Right ventricle myocardium superior (tissue), 1 donor: ENCODE results near the gene EIF2A. TPM values are rescaled to one million over a fixed set of nuclear protein-coding genes. Genes with fewer than 3 reads are reported as not detected.
"Not testable (repeated sequence)": the region's sequence is repeated elsewhere in the genome, so short reads cannot be mapped to it uniquely, and the experiment has no call there.

Experiments used
- ATAC-seq: fragments of 200-7000 bp; cut with Tn5 transposase; one replicate; pipeline ENCODE4 v1.9.1; 2020; ENCODE audit warnings: mild to moderate bottlenecking; ENCODE audit not compliant: poor library complexity
- DNase-seq: peaks from one replicate; pipeline ENCODE4 v3.0.0-alpha.2; 2020
- intact Hi-C: fragments of 100-400 bp; cut with DNase I; formaldehyde crosslinking; loops from one replicate; pipeline ENCODE4 v1.11.2; 2022
- total RNA-seq: library from RNA; stranded (reverse); fragmentation: NEBNext Ultra II Directional; extraction: Animal tissue kit (Norgen Biotek cat#: 25700); gene quantifications from one replicate; pipeline ENCODE4 v1.2.1, GENCODE V29; 2021
- donor health status: DM: no; HTN: yes; CAD: no; lungs with severe emphysema.

The EIF2A gene
- total RNA-seq, 1 donor from 2014 or later = 67.6 TPM

DNA sequence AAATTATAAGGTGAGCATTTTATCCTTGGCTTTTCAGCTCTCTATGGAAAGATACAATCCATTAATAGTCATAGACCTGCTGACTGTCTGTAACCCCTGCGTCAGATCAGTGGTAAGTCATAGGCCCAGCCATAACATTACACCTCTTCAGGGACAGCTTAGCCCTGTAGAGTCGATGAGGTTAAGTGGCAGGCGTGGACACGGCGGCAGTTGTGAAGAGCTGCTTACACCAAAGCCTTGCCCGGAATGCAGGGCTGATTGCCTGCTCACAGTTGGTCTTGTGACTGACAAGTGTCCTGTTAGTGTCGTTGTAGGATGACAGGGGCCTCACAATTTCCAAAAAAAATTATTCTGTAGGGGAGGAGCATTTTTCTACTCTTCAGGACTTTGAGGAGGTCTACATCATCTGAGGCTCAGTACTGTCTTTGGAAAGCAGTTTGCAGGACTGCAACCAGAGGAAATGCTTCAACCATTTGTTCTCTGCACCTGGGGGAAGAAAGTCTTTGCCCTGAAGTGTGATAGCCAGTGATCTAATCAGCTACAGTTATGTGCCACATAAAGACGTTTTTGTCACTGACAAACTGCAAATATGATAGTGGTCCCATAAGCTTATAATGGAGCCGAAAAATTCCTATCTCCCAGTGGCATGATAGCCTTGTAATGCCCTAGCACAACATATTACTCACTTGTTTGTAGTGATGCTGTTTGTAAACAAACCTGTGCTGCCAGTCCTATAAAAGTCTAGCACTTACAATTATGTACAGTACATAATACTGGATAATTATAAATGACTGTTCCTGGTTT, 41.6 kb downstream of the EIF2A start:
- intact Hi-C loops = no loop called here
- peak; percentile 95 for ATAC-seq
- peak; percentile 68 for DNase-seq

DNA sequence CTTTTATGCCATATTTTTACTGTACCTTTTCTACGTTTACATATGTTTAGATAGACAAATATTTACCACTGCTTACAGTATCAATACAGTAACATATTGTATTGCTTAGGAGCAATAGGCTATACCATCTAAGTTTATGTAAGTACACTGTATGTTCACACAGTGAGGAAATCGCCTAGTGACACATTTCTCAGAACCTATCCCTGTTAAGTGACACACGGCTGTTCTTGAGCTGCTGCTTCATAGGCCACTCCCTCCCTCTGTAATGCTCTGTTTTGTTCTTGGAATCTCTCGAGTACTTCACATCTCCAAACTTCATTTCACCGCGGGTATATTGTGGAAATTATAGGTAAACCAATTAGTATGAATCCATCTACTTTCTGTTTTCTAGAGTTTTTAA, 43.2 kb downstream of the EIF2A start:
- intact Hi-C loops = no loop called here
- ATAC-seq = no peak
- DNase-seq = no peak

DNA sequence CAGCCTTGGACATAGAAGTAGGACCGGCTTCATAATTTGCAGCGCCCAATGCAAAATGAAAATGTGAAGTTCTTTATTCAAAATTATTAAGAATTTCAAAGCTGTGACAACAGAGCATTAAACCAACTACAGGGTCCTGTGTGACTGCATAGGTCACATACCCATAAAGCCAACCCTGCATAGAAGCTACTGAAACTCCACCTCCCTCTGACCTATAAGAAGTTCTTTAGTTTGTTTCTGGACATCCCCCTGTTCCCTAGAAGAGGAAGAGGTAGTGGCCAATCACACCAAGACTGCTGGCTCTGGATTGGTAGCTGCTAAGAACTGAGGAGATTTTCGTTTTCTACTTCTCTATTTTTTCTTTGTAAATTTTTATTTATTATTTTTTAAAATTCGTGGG, 47.6 kb downstream of the EIF2A start:
- intact Hi-C loops = no loop called here
- ATAC-seq = no peak
- DNase-seq = no peak

DNA sequence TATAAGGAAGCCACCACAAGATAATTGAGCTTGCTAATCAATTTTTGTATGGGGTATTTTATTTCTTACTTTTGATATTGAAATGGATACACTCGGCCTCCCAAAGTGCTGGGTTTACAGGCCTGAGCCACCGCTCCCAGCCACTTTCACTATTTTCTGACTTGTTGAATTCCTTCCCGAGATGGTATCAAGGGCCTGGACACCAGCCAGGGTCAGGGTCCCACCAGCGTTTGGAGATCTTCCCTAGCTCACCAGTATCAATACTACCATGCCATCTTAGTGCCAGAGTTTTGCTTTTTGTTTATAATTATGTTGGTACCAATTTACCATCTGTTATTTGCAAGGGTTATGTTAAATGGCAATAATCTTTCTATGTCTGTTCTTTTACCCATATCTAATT, 51.1 kb downstream of the EIF2A start:
- ATAC-seq (no peak), DNase-seq (no peak)
- intact Hi-C loops = no loop called here

DNA sequence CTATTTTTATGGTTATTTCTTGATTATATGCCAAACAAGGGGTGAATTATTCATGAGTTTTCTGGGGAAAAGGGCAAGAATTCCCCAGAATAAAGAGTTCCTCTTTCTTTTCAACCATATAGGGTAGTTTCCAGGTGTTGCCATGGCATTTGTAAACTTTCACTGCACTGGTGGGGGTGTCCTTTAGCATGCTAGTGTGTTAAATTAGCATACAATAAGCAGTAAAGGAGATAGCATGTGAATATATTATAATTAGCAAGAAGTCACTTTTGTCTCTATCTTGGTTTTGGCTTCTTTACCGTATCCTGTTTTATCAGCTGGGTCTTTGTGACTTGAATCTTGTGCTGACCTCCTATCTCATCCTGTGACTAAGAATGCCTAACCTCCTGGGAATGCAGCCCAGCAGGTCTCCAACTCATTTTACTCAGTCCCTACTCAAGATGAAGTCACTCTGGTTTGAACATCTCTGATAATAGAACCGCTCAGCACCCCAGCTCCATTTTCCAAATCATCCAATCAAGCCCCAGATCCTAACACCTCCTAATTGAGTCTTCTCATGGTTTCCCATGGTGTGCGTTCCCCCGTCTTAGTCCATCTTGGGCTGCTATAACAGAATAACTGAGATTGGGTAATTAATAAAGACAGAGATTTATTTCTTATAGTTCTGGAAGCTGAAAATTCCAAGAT, 53.2 kb downstream of the EIF2A start:
- DNase-seq (no peak), ATAC-seq (no peak)
- intact Hi-C loops = no loop called here

DNA sequence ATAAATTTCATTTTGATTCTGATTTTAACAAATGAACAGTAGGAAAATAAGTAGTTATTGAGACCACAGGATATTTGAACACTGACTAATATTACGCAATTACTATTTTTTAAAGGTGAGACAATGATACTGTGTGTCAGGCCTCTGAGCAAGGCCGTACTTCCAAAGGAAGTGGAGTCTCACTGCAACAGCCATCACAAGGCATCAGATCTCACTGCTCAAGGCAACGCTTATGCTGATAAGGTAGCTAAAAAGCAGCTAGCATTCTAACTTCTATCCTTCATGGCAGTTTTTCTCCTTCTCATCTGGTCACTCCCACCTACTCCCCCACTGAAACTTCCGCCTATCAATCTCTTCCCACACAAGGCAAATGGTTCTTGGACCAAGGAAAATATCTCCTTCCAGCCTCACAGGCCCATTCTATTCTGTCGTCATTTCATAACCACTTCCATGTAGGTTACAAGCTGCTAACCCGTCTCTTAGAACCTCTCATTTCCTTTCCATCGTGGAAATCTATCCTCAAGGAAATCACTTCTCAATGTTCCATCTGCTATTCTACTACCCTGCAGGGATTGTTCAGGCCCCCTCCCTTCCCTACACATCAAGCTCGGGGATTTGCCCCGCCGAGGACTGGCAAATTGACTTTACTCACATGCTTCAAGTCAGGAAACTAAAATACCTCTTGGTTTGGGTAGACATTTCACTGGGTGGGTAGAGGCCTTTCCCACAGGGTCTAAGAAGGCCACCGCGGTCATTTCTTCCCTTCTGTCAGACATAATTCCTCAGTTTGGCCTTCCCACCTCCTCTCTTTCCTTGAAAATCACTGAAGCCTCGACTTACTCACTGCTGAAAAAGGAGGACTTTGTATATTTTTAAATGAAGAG, 54.3 kb downstream of the EIF2A start:
- ATAC-seq, intact Hi-C loops, DNase-seq: not testable (repeated sequence)

DNA sequence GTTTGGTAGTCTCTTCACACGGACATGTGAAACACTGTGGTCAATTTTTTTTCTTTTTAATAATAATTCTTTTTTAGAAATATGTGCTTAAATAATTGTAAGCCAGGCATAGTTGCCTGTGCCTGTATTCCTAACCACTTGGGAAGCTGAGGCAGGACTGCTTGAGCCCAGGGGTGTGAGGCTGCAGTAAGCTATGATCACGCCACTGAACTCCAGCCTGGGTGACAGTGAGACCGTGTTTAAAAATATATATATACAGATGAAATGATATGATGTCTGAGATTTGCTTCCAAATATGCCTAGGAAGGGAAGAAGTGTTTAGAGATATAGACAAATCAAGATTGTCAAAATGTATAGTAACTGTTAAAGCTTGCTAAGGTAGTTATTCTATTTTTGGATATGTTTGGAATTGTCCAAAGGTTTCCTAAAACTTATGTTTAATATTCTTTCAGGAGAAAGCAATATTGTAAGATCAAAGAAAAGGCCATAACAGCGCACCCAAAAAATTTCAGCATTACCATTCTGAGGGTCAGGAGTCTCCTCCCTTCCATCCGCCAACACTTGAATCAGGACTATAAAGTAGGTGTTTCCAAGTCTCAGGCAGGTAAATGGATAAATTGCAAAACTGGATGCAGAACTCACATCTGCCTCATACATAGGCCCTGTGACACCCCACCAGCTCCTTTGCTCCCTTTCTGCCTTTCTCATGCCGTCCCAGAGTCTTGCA, 56.0 kb downstream of the EIF2A start:
- DNase-seq = no peak
- intact Hi-C loops = no loop called here
- peak; percentile 23 for ATAC-seq

DNA sequence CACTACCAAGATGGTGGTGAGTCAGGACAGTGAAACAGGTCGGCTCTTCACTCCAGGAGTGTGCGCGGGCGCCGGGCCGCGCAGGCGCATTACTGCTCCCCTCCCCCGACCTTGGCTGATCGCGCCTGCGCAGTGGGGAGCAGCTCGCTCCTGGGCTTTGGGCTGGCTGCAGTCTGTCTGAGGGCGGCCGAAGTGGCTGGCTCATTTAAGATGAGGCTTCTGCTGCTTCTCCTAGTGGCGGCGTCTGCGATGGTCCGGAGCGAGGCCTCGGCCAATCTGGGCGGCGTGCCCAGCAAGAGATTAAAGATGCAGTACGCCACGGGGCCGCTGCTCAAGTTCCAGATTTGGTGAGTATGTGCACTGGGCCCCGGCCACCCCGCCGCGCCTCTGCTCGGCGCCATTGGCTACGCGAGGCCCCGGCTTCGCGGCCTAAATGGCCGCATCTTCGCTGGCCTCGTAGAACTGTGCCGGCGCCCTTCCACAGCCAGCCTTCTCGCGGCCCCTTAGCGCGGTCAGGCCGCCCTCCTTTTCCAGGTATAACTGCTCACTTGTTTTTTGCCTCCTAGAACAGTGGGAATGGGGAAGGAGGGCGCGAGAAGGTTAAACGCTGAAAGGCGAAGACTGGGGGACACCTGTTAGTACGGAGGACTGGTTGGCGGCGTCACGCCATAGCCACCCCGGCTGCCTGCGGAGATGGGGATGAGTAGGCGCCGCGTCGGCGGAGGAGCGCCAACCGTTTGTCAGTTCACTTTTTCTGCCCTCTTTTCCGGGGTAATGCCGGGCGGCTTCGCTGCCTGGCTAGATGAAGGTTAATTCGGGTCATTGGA, 56.8 kb downstream of the EIF2A start, which contains the start of gene SELENOT:
Gene SELENOT, plus strand, starts transcription at position 169 of the 827 bp plus-strand sequence. Its CDS starts 42 bp downstream, at position 211.
- peak; percentile 97 for ATAC-seq
- intact Hi-C loops = no loop called here

DNA sequence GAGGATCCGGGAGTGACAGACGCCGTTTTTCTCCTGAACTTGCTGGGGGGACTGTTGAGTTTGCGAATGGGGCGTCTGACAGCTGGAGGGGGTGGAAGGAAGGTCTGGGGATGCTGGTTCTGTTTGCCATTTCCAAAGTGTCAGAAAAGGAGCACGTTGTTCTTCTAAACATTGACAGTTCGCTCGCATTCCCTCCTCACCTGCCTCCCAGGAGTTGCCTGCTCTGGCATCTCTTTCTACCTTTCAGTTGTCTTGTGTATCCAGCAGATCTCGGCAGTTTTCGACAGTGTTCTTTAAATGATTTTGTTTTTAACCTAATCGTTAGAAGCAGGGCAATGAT, 57.4 kb downstream of the EIF2A start:
- no peak for DNase-seq
- intact Hi-C loops = no loop called here
- ATAC-seq = no peak

More for the DNA sequence above, 56.8 kb downstream of the EIF2A start, which contains the start of gene SELENOT:
- peak; percentile 97 for DNase-seq

DNA sequence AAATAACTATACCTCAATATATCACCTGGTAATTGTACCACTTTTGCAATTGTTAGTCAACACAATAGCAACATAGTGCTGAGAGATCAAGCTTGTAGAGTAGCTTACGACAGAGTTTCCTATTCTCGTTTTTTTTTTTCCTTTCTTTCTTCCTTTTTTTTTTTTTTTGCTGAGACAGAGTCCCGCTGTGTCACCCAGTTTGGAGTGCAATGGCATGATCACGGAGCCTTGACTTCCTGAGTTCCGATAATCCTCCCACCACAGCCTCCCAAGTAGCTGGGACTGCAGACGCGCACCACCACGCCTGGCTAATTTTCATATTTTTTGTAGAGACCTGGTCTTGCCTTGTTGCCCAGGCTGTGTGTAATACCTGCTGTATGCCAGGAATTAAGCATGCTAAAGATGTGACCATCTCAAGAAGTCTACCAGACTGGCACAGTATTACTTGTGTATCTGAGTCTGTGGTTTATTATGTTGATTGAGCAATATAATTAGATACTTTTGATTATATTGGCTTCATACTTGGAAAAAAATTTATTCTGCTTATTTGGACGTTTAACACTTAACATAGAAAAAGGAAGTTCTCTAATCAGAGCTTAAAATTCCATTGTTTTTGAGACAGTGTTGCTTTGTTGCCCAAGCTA, 59.5 kb downstream of the EIF2A start:
- intact Hi-C loops = no loop called here
- ATAC-seq = no peak

DNA sequence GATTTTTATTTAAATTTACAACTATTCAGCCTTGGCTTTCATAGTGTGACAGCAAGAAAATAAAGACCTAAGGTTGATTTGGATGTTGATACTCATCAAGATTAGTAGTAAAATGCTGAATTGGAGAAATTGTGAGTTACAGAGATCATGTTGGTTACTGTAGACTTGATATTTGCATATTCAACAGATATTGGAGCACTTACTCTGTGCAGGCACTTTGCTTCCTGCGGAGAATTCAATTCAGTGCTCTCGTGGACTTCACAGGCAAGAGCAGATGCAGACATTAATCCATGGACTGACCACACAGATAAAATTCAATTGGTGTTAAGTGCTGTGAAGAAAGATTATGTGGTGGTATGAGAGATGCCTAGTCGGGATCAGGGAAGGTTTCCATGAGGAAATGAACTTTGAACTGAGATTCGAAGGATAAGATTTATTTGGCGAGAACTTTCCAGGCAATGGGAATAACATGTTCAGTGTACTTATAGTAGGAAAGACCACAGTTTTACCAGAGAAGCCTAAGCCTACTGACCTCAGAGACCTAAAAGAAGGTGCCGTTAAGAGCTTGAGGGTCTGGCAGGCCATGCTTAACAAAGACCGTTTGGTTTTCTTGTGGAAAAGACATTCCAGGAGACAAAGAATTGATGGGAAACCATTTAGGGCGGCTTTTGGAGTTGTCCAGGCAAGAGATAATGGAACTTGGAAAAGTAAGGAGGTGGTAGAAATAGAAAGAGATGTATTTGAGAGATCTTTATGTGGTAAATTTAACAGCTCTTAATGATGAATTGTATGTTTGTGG, 60.9 kb downstream of the EIF2A start:
- intact Hi-C loops = no loop called here
- ATAC-seq = no peak
- no peak for DNase-seq

More for the DNA sequence above, 59.5 kb downstream of the EIF2A start:
- no peak for DNase-seq

DNA sequence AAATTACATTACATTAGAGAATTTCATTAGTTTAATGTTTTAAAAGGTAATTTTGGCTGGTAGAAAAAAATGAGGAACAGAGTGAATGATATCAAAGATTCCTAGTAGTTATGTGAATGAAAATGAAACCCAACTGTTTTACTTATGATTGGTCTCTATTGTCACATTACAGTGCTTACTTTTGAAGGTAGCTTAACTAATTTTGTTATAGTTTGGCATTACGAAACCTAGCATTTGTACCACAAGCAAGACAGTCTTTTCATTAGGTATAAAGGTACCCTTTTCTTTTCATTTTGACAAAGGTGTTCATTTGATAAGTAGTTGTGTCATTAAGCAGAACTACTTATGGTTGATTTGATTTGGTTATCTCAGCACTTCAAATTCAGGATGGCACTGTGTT, 63.4 kb downstream of the EIF2A start:
- no peak for ATAC-seq
- no peak for DNase-seq
- intact Hi-C loops = no loop called here

DNA sequence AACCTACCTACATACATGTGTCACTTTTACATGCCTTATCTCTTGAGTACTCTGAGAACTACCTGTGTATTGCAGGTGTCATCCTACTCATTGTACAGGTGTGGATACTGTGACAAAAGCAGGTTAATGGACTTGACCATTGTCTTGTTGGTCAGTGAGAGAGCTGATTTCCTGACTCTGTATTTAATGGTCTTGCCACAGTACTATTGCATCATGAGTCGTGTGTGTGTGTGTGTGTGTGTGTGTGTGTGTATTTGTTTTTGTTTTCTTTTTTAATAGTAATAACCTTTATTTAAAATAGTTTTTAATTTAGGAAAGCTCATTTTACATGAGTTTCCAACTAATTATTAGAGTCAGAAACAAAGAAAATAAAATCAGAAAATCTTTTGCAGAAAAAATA, 64.2 kb downstream of the EIF2A start:
- intact Hi-C loops = no loop called here
- ATAC-seq (no peak), DNase-seq (no peak)

DNA sequence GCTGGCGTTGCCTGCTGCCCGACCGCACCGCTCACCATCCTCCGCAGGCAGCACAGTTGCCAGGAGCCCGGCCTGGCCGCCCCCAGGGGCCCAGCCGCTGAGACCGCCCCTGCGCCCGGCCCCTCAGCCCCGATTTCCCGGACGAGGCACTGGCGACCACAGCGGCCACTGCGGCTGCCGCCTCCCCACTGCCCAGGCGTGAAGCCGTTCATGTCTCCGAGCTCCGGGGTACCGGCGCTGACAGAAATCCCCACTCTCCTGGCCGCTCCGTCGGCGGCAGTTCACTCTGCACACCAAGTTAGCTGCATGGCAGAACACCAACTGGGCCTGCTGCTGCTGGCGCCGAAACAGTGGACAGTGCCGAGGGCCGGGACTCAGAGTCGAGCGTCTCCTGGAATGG, 65.1 kb downstream of the EIF2A start:
- intact Hi-C loops = no loop called here
- ATAC-seq = peak; percentile 27
- DNase-seq = peak; percentile 38

DNA sequence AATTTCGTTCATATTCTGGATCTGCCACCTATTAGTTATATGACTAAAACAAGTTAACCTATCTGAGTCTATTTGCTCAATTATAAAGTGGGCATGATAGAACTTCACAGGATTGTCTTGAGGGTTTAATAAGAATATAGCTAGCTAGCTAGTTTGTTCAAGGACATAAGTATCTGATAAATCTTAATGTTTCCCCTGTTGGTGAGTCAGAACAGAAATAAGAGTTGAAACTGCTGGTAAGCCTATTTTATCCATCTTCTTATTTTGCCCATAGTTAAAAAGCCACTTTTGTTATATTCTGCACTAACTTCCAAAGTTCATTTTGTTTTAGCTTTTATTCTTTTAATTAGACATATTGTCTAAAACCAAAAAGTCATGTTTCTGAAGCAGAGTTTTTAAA, 65.9 kb downstream of the EIF2A start:
- ATAC-seq (no peak), DNase-seq (no peak)
- intact Hi-C loops = no loop called here

DNA sequence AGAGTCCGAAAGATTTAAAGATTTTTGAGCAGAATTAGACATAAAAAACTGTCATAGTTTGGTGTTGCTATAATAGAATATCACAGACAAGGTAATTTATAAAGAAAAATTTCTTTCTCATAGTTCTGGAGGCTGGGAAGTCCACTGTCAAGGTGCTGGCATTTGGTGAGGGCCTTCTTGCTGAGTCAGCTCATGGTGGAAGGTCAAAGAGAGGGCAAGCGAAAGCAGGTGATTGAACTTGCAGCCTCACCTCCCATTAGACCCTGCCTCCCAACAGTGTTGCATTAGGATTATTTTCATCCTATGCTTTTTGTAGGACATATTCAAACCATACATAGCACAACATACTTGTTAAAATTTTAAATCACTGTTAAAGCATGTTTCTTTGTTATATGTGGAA, 66.4 kb downstream of the EIF2A start:
- DNase-seq = no peak
- no peak for ATAC-seq
- intact Hi-C loops = no loop called here
